NT2/D1 (cell line): Measurements from ENCODE around the gene ZKSCAN4.

ENCODE experiments used
- SUZ12 ChIP-seq: IDR thresholded peaks from 2 replicates; pipeline ENCODE4 v1.6.1; 2011; ENCODE audit not compliant: insufficient read length, insufficient read depth; ENCODE audit errors: extremely low read depth
- YY1 ChIP-seq: IDR thresholded peaks from 2 replicates; pipeline ENCODE4 v1.6.1; 2011; ENCODE audit not compliant: insufficient read length, insufficient read depth
- ZNF274 ChIP-seq: IDR thresholded peaks from 2 replicates; pipeline ENCODE4 v1.6.1; 2011; ENCODE audit warnings: mild to moderate bottlenecking, low read depth, low read length

- TF ChIP-seq SUZ12 (no peak), YY1 (no peak), ZNF274 (no peak)
Observed at GRCh38 chr6:28269492-28269891, 17.4 kb upstream of the ZKSCAN4 start.
